Upper lobe of right lung (tissue), 1 donor: Measurements from ENCODE around the gene GTF2IRD2. TPM values are rescaled to one million over a fixed set of nuclear protein-coding genes. Genes with fewer than 3 reads are reported as not detected.
"Not testable (repeated sequence)": the region's sequence is repeated elsewhere in the genome, so short reads cannot be mapped to it uniquely, and the experiment has no call there.

Experiments
- ATAC-seq: fragments of 200-7000 bp; cut with Tn5 transposase; one replicate; pipeline ENCODE4 v1.9.1; 2020; ENCODE audit warnings: mild to moderate bottlenecking, moderate library complexity
- DNase-seq: peaks from one replicate; pipeline ENCODE4 v3.0.0-alpha.2; 2020
- H3K27ac ChIP-seq: fragments of 200-600 bp; one replicate; pipeline ENCODE4 v1.8.0; 2022
- H3K27me3 ChIP-seq: fragments of 200-600 bp; one replicate; pipeline ENCODE4 v1.8.0; 2022; ENCODE audit warnings: mild to moderate bottlenecking
- H3K36me3 ChIP-seq: fragments of 200-600 bp; one replicate; pipeline ENCODE4 v1.8.0; 2022
- H3K4me1 ChIP-seq: fragments of 200-600 bp; one replicate; pipeline ENCODE4 v1.8.0; 2022
- H3K4me3 ChIP-seq: fragments of 200-600 bp; one replicate; pipeline ENCODE4 v1.8.0; 2022; ENCODE audit warnings: mild to moderate bottlenecking
- H3K9me3 ChIP-seq: fragments of 200-600 bp; one replicate; pipeline ENCODE4 v1.8.0; 2022
- intact Hi-C: fragments of 100-400 bp; cut with DNase I; formaldehyde crosslinking; loops from one replicate; pipeline ENCODE4 v1.11.0; 2022
- long read RNA-seq: library from polyadenylated mRNA; unstranded; transcript quantifications from one replicate; pipeline ENCODE4 v2.0.0, GENCODE V29; 2021
- total RNA-seq: library from RNA; stranded (reverse); fragmentation: NEBNext Ultra II Directional; extraction: Animal tissue kit (Norgen Biotek cat#: 25700); gene quantifications from one replicate; pipeline ENCODE4 v1.2.1, GENCODE V29; 2021
- donor health status: DM: no; HTN: yes; CAD: no; lungs with severe emphysema.

GTF2IRD2 gene
- 22.2 TPM for total RNA-seq
- long read RNA-seq, transcript GTF2IRD2-201 (16 exons, 3,558 nt) = major isoform, 10 of 21 reads
- long read RNA-seq, partial matches to known transcripts = 1 of 21 reads
- long read RNA-seq, other reads (novel, unspliced or antisense) = 7 of 21 reads

GRCh38 chr7:74850833-74851721 lies at the start of gene GTF2IRD2:
Gene GTF2IRD2 (minus strand): TSS chr7:74851605. CDS start chr7:74836378, 15,227 bp downstream.
- DNase-seq, H3K27ac ChIP-seq, H3K9me3 ChIP-seq, H3K4me1 ChIP-seq, intact Hi-C loops, H3K27me3 ChIP-seq, H3K36me3 ChIP-seq, H3K4me3 ChIP-seq: not testable (repeated sequence)
- ATAC-seq = peak; percentile 94

DNA sequence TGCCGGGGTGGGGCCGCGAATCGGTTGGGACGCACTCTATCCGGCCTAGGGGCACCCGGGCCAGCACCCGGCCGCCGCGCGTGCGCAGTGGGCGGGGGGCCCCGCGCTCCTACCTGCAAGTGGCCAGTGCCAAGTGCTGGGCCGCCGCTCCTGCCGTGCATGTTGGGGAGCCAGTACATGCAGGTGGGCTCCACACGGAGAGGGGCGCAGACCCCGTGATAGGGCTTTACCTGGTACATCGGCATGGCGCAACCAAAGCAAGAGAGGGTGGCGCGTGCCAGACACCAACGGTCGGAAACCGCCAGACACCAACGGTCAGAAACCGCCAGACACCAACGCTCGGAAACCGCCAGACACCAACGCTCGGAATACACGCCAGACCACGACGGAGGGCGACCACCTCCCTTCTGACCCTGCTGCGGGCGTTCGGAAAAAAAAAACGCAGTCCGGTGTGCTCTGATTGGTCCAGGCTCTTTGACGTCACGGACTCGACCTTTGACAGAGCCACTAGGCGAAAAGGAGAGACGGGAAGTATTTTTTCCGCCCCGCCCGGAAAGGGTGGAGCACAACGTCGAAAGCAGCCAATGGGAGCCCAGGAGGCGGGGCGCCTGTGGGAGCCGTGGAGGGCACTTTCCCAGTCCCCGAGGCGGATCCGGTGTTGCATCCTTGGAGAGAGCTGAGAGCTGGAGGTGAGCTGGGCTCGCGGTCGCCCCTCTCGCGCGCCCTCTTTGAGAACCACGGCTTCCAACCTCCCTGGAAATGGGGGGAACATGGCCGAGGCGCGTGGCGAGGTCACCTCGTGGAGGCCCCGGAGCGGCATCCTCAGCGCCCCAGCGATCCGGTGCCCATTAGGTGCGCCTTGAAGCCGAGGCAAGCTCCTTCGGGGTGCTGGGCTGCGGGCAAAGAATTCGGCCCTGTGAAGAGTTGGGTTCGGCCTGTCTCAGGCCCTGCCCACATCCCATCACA lies 39.0 kb upstream of the GTF2IRD2 start:
- ATAC-seq = peak; percentile 93
- H3K4me1 ChIP-seq, H3K9me3 ChIP-seq, H3K27me3 ChIP-seq, intact Hi-C loops, H3K36me3 ChIP-seq: not testable (repeated sequence)
- H3K4me3 ChIP-seq = peak overlapping the region; percentile 56
- H3K27ac ChIP-seq = peak overlapping the region; percentile 86
- DNase-seq = peak; percentile 94

DNA sequence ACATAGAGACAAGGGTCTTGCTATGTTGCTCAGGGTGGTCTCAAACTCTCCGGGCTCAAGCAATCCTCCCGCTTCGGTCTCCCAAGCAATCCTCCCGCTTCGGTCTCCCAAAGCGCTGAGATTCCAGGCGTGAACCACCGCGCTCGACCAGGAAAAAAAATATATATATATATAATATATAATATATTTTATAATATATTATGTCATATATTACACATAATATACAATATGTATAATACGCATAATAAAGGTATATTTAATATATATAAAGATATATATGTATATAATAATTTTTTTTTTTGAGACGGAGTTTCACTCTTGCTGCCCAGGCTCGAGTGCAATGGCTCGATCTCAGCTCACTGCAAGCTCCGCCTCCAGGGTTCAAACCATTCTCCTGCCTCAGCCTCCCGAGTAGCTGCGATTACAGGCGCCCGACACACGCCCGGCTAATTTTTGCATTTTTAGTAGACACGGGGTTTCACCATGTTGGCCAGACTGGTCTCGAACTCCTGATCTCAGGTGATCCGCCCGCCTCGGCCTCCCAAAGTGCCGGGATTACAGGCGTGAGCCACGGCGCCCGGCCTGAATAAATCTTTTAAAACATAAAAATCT lies 38.2 kb upstream of the GTF2IRD2 start:
- peak overlapping the region; percentile 31 for H3K4me3 ChIP-seq
- ATAC-seq = not testable (repeated sequence)

DNA sequence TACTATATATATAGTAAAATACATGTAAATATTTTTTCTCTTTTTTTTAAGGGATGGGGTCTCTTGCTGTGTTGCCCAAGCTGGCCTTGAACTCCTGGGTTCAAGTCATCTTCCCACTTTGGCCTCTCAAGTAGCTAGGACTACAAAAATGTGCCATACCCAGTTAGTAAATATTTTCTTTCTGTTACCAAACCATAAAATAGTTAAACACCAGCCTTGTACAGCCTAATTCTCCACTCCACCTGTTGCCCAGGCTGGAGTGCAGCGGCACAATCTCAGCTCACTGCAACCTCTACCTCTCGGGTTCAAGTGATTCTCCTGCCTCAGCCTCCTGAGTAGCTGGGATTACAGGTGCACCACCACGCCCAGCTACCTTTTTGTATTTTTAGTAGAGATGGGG lies 33.9 kb upstream of the GTF2IRD2 start:
- intact Hi-C loops, H3K27ac ChIP-seq, H3K9me3 ChIP-seq, H3K36me3 ChIP-seq, DNase-seq, ATAC-seq, H3K4me3 ChIP-seq, H3K27me3 ChIP-seq, H3K4me1 ChIP-seq: not testable (repeated sequence)

More for the DNA sequence above, 38.2 kb upstream of the GTF2IRD2 start:
- H3K27me3 ChIP-seq, H3K27ac ChIP-seq, intact Hi-C loops, H3K9me3 ChIP-seq, H3K36me3 ChIP-seq, DNase-seq, H3K4me1 ChIP-seq: not testable (repeated sequence)

GRCh38 chr7:74882110-74882509 lies 30.7 kb upstream of the GTF2IRD2 start:
- H3K27me3 ChIP-seq, H3K9me3 ChIP-seq, H3K4me1 ChIP-seq, ATAC-seq, DNase-seq, intact Hi-C loops, H3K27ac ChIP-seq, H3K4me3 ChIP-seq, H3K36me3 ChIP-seq: not testable (repeated sequence)

DNA sequence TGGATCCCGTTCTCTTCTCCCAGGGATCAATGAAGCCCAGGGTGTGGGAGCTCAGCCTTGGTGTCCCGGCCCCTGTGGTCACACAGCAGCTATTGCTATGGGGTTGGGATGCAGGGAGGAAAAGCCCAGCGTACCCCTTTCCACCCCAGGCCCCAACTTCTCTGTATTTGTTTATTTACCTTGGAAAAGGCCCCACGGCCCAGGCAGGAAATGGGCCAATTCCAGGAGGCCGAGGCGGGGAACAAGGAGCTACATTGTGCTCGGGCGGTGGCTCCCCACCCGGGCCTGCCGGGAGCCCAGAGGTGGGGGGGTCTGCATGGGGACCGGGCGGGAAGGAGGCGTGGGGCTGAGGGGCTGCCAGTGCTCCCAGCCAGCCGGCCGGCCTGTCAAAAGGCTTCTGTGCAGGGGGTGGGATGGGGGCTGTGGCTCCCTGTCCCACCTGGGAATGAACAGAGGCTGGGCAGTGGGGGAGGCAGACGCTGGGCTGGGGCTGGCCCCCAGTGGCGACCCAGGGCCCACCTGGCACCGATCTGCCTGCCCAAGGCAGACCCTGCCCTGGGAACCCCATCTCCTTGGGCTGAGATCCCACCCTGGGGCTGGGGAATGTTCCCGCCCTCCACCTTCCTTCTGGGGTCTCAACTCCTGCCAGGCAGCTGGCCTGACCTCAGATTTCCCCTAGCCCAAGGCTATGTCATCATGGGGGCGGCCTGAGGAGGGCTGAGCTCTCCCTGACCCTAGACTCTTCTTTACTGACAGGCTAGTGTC lies 23.5 kb upstream of the GTF2IRD2 start:
- DNase-seq, intact Hi-C loops, H3K27ac ChIP-seq: not testable (repeated sequence)

DNA sequence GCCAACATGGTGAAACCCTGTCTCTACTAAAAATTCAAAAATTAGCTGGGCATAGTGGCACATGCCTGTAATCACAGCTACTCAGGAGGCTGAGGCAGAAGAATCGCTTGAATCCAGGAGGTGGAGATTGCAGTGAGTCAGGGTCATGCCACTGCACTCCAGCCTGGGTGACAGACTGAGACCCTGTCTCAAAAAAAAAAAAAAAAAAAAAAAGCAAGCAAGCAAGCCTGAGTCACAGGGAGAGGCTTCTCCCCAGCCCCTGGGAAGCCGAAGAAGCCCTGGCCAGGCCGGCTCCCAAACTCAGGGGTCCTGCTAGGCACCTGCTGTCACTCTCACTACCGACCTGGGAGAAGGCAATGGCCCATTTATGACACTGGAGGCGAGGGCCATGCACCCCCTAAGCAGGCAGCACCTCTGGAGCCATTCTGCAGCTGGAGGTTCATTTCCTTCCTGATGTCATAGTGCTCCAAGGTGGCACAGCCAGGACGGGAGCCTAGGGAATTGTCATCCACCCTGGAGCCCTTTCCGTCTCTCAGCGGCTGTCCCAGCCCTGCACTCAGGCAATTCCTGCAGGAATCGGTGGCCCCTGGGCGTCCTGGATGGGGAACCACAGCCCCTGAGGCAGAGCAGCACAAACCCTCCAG lies 22.8 kb upstream of the GTF2IRD2 start:
- H3K27me3 ChIP-seq, intact Hi-C loops, H3K4me3 ChIP-seq, DNase-seq, H3K36me3 ChIP-seq, H3K4me1 ChIP-seq, H3K9me3 ChIP-seq, H3K27ac ChIP-seq: not testable (repeated sequence)
- ATAC-seq = peak; percentile 38

More for the DNA sequence above, 23.5 kb upstream of the GTF2IRD2 start:
- ATAC-seq = peak; percentile 64
- H3K4me3 ChIP-seq, H3K36me3 ChIP-seq, H3K27me3 ChIP-seq, H3K9me3 ChIP-seq, H3K4me1 ChIP-seq: not testable (repeated sequence)

DNA sequence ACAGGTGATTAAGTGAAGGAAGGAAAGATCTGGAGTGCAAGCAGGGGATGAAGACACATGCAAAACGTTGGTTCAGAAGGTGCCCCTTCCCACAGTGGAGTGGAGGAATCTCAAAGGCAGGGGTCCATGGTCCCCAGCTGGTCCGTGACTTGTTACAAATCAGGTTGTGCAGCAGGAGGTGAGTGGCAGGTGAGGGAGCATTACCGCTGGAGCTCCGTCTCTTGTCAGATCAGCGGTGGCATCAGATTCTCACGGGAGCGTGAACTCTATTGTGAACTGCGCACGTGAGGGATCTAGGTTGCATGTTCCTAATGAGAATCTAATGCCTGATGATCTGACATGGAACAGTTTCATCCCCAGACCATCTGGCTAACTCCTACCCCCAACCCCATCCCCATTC lies 21.1 kb upstream of the GTF2IRD2 start:
- ATAC-seq, intact Hi-C loops: not testable (repeated sequence)

DNA sequence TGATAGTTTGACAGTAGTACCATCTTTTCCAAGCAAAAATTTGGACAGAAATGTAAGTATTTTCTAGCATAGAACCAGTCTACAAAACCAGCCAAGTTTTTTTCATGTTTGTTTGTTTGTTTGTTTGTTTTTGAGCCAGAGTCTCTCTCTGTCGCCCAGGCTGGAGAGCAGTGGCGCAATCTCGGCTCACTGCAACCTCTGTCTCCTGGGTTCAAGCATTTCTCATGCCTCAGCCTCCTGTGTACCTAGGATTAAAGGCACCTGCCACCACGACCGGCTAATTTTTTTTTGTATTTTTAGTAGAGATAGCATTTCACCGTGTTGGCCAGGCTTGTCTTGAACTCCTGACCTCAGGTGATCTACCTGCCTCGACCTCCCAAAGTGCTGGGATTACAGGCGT lies 14.4 kb upstream of the GTF2IRD2 start:
- DNase-seq, intact Hi-C loops, H3K36me3 ChIP-seq, H3K9me3 ChIP-seq, H3K4me3 ChIP-seq, H3K4me1 ChIP-seq, H3K27me3 ChIP-seq, ATAC-seq, H3K27ac ChIP-seq: not testable (repeated sequence)

More for the DNA sequence above, 21.1 kb upstream of the GTF2IRD2 start:
- H3K27me3 ChIP-seq, DNase-seq, H3K9me3 ChIP-seq, H3K4me3 ChIP-seq, H3K4me1 ChIP-seq, H3K36me3 ChIP-seq, H3K27ac ChIP-seq: not testable (repeated sequence)

GRCh38 chr7:74849853-74850252 lies 1.6 kb downstream of the GTF2IRD2 start:
- peak; percentile 5 for ATAC-seq
- H3K27ac ChIP-seq, H3K4me3 ChIP-seq, H3K27me3 ChIP-seq, intact Hi-C loops, H3K4me1 ChIP-seq, H3K9me3 ChIP-seq, H3K36me3 ChIP-seq, DNase-seq: not testable (repeated sequence)

DNA sequence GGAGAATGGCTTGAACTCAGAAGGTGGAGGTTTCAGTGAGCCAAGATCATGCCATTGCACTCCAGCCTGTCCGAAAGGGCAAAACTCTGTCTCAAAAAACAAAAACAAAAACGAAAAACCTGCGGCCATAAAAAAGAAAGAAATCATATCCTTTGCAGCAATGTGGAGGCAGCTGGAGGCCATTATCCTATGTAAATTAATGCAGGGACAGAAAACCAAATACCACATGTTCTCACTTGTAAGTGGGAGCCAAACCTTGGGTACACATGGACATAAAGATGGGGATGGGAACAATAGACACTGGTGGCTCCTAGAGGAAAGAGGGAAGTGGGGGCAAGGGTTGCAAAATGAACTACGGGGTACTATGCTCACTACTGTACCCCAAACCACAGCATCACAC lies 21.0 kb downstream of the GTF2IRD2 start:
- ATAC-seq, intact Hi-C loops, H3K4me1 ChIP-seq, DNase-seq, H3K4me3 ChIP-seq, H3K27me3 ChIP-seq, H3K9me3 ChIP-seq, H3K27ac ChIP-seq, H3K36me3 ChIP-seq: not testable (repeated sequence)

DNA sequence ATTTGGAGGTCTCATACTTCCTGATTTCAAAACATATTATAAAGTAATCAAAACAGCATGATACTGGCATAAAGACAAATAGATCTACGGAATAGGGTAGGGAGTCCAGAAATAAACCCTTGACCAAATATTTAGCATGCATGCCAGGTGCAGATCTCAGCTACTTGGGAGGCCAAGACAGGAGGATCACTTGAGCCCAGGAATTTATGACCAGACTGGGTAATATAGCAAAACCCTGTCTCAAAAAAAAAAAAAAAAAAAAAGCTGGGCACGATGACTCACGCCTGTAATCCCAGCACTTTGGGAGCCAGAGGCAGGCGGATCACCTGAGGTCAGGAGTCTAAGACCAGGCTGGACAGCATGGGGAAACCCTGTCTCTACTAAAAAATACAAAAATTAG lies 21.4 kb downstream of the GTF2IRD2 start:
- H3K27me3 ChIP-seq, H3K36me3 ChIP-seq, intact Hi-C loops, DNase-seq, H3K4me1 ChIP-seq, H3K27ac ChIP-seq, H3K9me3 ChIP-seq, H3K4me3 ChIP-seq, ATAC-seq: not testable (repeated sequence)
